IMR-90 (cell line): ENCODE measurements around the gene ANKFN1. TPM values are rescaled to one million over a fixed set of nuclear protein-coding genes. Genes with fewer than 3 reads are reported as not detected.

ENCODE experiments used
- ATAC-seq: fragments of 200-7000 bp; cut with Tn5 transposase; 2 replicates; pipeline ENCODE4 v1.9.1; 2020; ENCODE audit warnings: low read depth, mild to moderate bottlenecking, moderate library complexity
- BruUV-seq: library from RNA; stranded (reverse); fragments of 400-500 nt; replicated peaks from 2 replicates; lab custom pipeline; 2021; lab: Mats Ljungman, UMichigan
- CTCF ChIA-PET: fragments of 300-600 bp; formaldehyde crosslinking; extraction: SDS; loops from one replicate; lab custom pipeline; 2021; ENCODE audit warnings: antibody characterized with exemption; lab: Yijun Ruan, JAX
- POLR2A ChIA-PET: fragments of 300-600 bp; sonication (Branson Sonifier 250); formaldehyde crosslinking; loops from one replicate; lab custom pipeline; 2022; ENCODE audit warnings: antibody characterized with exemption; ENCODE audit not compliant: unreplicated experiment; lab: Charles Lee
- DNase-seq: peaks from one replicate; pipeline ENCODE4 v3.0.0; 2013
- H2AFZ ChIP-seq: replicated peaks from 2 replicates; pipeline ENCODE3; 2013; ENCODE audit warnings: low read length, mild to moderate bottlenecking; ENCODE audit not compliant: poor library complexity
- H2AK5ac ChIP-seq: 2 replicates; pipeline ENCODE4 v1.6.1; 2013; ENCODE audit warnings: low read depth, low read length, inconsistent platforms
- H2AK9ac ChIP-seq: replicated peaks from 2 replicates; pipeline ENCODE3; 2013; ENCODE audit warnings: mild to moderate bottlenecking, low read depth, low read length, moderate library complexity; ENCODE audit not compliant: poor library complexity
- H2BK120ac ChIP-seq: 2 replicates; pipeline ENCODE4 v1.6.1; 2013; ENCODE audit warnings: low read depth, low read length, inconsistent platforms
- H2BK15ac ChIP-seq: 3 replicates; pipeline ENCODE4 v1.6.1; 2013; ENCODE audit warnings: low read depth, low read length, inconsistent platforms
- H2BK20ac ChIP-seq: 2 replicates; pipeline ENCODE4 v1.6.1; 2013; ENCODE audit warnings: low read depth, mild to moderate bottlenecking, inconsistent platforms, low read length, moderate library complexity
- H2BK5ac ChIP-seq: 2 replicates; pipeline ENCODE4 v1.6.1; 2013; ENCODE audit warnings: mild to moderate bottlenecking, low read depth, low read length, inconsistent platforms; ENCODE audit not compliant: poor library complexity, severe bottlenecking
- H3K14ac ChIP-seq: replicated peaks from 2 replicates; pipeline ENCODE4 v1.6.1; 2013; ENCODE audit warnings: low read depth, low read length, inconsistent platforms
- H3K18ac ChIP-seq: 2 replicates; pipeline ENCODE4 v1.6.1; 2013; ENCODE audit warnings: low read depth, low read length, control low read depth
- H3K23ac ChIP-seq: 2 replicates; pipeline ENCODE4 v1.6.1; 2013; ENCODE audit warnings: low read depth, low read length, inconsistent platforms
- H3K27ac ChIP-seq: 2 replicates; pipeline ENCODE4 v1.5.1; 2013; ENCODE audit warnings: mild to moderate bottlenecking, control low read depth, low read length; ENCODE audit not compliant: insufficient read depth
- H3K27me3 ChIP-seq: 2 replicates; pipeline ENCODE4 v1.6.1; 2013; ENCODE audit warnings: low read length; ENCODE audit not compliant: control insufficient read depth, insufficient read depth
- H3K36me3 ChIP-seq: 2 replicates; pipeline ENCODE4 v1.6.1; 2013; ENCODE audit warnings: low read length, mixed read lengths; ENCODE audit not compliant: control insufficient read depth, insufficient read depth
- H3K4ac ChIP-seq: 2 replicates; pipeline ENCODE4 v1.6.1; 2013; ENCODE audit warnings: low read depth, low read length, inconsistent platforms
- H3K4me1 ChIP-seq: 2 replicates; pipeline ENCODE4 v1.6.1; 2013; ENCODE audit warnings: low read length, mixed read lengths; ENCODE audit not compliant: control insufficient read depth, insufficient read depth
- H3K4me2 ChIP-seq: 2 replicates; pipeline ENCODE4 v1.6.1; 2013; ENCODE audit warnings: low read depth, mild to moderate bottlenecking, control low read depth, low read length, moderate library complexity
- H3K4me3 ChIP-seq: 2 replicates; pipeline ENCODE4 v1.5.1; 2013; ENCODE audit warnings: low read depth, mild to moderate bottlenecking, control low read depth, low read length, moderate library complexity; ENCODE audit not compliant: insufficient read depth
- H3K56ac ChIP-seq: 2 replicates; pipeline ENCODE4 v1.6.1; 2013; ENCODE audit warnings: low read length, inconsistent platforms; ENCODE audit not compliant: insufficient read depth; ENCODE audit errors: extremely low read depth
- H3K79me1 ChIP-seq, 2 experiments: 2 replicates each; pipeline ENCODE4 v1.6.1; 2013; ENCODE audit warnings: low read length in 2 of 2, inconsistent platforms in 1 of 2, low read depth in 1 of 2
- H3K9ac ChIP-seq: 2 replicates; pipeline ENCODE4 v1.6.1; 2013; ENCODE audit warnings: low read depth, low read length, control low read depth
- H3K9me1 ChIP-seq: 2 replicates; pipeline ENCODE4 v1.6.1; 2013; ENCODE audit warnings: low read length, inconsistent platforms; ENCODE audit not compliant: insufficient read depth
- H3K9me3 ChIP-seq: 2 replicates; pipeline ENCODE4 v1.6.1; 2013; ENCODE audit warnings: low read length; ENCODE audit not compliant: control insufficient read depth, insufficient read depth
- H4K20me1 ChIP-seq: 2 replicates; pipeline ENCODE4 v1.6.1; 2013; ENCODE audit warnings: low read length, inconsistent platforms; ENCODE audit not compliant: insufficient read depth
- H4K5ac ChIP-seq: 2 replicates; pipeline ENCODE4 v1.6.1; 2013; ENCODE audit warnings: mild to moderate bottlenecking, low read depth, low read length, control low read depth
- H4K8ac ChIP-seq, 2 experiments: 2 replicates each; pipeline ENCODE4 v1.6.1; 2013; ENCODE audit warnings: low read depth in 2 of 2, low read length in 2 of 2, control low read depth in 1 of 2, inconsistent platforms in 1 of 2
- H4K91ac ChIP-seq: 2 replicates; pipeline ENCODE4 v1.6.1; 2013; ENCODE audit warnings: low read depth, low read length, inconsistent platforms; ENCODE audit not compliant: insufficient read depth
- BHLHE40 ChIP-seq: fragments of 150-350 bp; IDR thresholded peaks from 2 replicates; pipeline ENCODE4 v1.6.1; 2016; ENCODE audit warnings: mild to moderate bottlenecking, low read depth, low read length
- CEBPB ChIP-seq: IDR thresholded peaks from 2 replicates; pipeline ENCODE4 v1.6.1; 2012; ENCODE audit warnings: low read depth, low read length, improper control_type of control experiment
- CHD1 ChIP-seq: IDR thresholded peaks from 2 replicates; pipeline ENCODE4 v1.6.1; 2012; ENCODE audit warnings: low read depth, low read length, improper control_type of control experiment
- FOS ChIP-seq: fragments of 150-350 bp; IDR thresholded peaks from 2 replicates; pipeline ENCODE4 v1.6.1; 2016; ENCODE audit warnings: low read depth, low read length
- MAFK ChIP-seq: IDR thresholded peaks from 2 replicates; pipeline ENCODE4 v1.6.1; 2012; ENCODE audit warnings: low read depth, low read length, improper control_type of control experiment
- MAZ ChIP-seq: IDR thresholded peaks from 2 replicates; pipeline ENCODE4 v1.6.1; 2012; ENCODE audit warnings: low read depth, mild to moderate bottlenecking, low read length, improper control_type of control experiment, moderate library complexity, borderline replicate concordance
- MXI1 ChIP-seq: IDR thresholded peaks from 2 replicates; pipeline ENCODE4 v1.6.1; 2012; ENCODE audit warnings: low read depth, mild to moderate bottlenecking, low read length, moderate library complexity, borderline replicate concordance
- POLR2A ChIP-seq: IDR thresholded peaks from 2 replicates; pipeline ENCODE4 v1.6.1; 2012; ENCODE audit warnings: mild to moderate bottlenecking, low read depth, low read length
- RAD21 ChIP-seq: IDR thresholded peaks from 2 replicates; pipeline ENCODE4 v1.6.1; 2012; ENCODE audit warnings: low read length, improper control_type of control experiment
- RCOR1 ChIP-seq: IDR thresholded peaks from 2 replicates; pipeline ENCODE4 v1.6.1; 2012; ENCODE audit warnings: mild to moderate bottlenecking, low read length, improper control_type of control experiment; ENCODE audit not compliant: insufficient replicate concordance
- RFX5 ChIP-seq: IDR thresholded peaks from 2 replicates; pipeline ENCODE4 v1.8.0; 2012; ENCODE audit warnings: low read depth, mild to moderate bottlenecking, low read length, moderate library complexity
- SMC3 ChIP-seq: fragments of 150-350 bp; IDR thresholded peaks from 2 replicates; pipeline ENCODE4 v1.6.1; 2016; ENCODE audit warnings: low read depth, mild to moderate bottlenecking, antibody characterized with exemption, low read length, moderate library complexity
- WGBS, 2 experiments: methylation state at CpG; one replicate each; pipeline versions ENCODE4 v1.1.5 to v1.1.7; 2013; ENCODE audit warnings: missing lambda C conversion rate in 2 of 2; ENCODE audit not compliant: insufficient read length in 1 of 2; ENCODE audit errors: extremely low coverage in 2 of 2; 5-methylcytosine and 5-hydroxymethylcytosine counted together
- dilution Hi-C: fragments of 300-500 bp; cut with HindIII; formaldehyde crosslinking; loops from one replicate; pipeline ENCODE4 v1.14.3; 2018; ENCODE audit warnings: low sequenced_read_pairs; ENCODE audit not compliant: unreplicated experiment
- in situ Hi-C: fragments of 300-500 bp; cut with MboI; formaldehyde crosslinking; loops from 3 replicates; pipeline ENCODE4 v1.14.3; 2019; ENCODE audit warnings: low sequenced_read_pairs, inconsistent platforms, mixed read lengths
- intact Hi-C: fragments of 100-400 bp; cut with micrococcal nuclease; formaldehyde crosslinking; loops from 2 replicates; pipeline ENCODE4 v1.10.0; 2022
- polyA plus RNA-seq, 3 experiments: library from polyadenylated mRNA; depleted of rRNA; stranded (reverse); fragments of >200 nt; gene quantifications; 2 replicates each; pipeline ENCODE4 v1.2.3, GENCODE V29; 2012; ENCODE audit warnings: low replicate concordance in 1 of 3
- total RNA-seq: library from RNA; depleted of rRNA; stranded (reverse); fragments of >200 nt; gene quantifications from 2 replicates; pipeline ENCODE4 v1.2.3, GENCODE V29; 2012
- TF ChIP-seq, protein P1 (sequence below): conservative IDR thresholded peaks from 2 replicates; pipeline ENCODE4 v1.5.1; 2012; ENCODE audit warnings: mild to moderate bottlenecking, low read depth, low read length, improper control_type of control experiment
- TF ChIP-seq, protein P2 (sequence below): fragments of 150-350 bp; IDR thresholded peaks from 2 replicates; pipeline ENCODE4 v1.6.1; 2017; ENCODE audit warnings: mild to moderate bottlenecking, antibody characterized with exemption, low read length, low read depth
- TF ChIP-seq, protein P3 (sequence below): fragments of 150-350 bp; IDR thresholded peaks from 2 replicates; pipeline ENCODE4 v1.6.1; 2016; ENCODE audit warnings: low read depth, mild to moderate bottlenecking, low read length, moderate library complexity, borderline replicate concordance

ANKFN1 gene
- total and polyA plus RNA-seq, 2 of the 4 experiments (the other 2 are of a cell fraction), result not detected

DNA sequence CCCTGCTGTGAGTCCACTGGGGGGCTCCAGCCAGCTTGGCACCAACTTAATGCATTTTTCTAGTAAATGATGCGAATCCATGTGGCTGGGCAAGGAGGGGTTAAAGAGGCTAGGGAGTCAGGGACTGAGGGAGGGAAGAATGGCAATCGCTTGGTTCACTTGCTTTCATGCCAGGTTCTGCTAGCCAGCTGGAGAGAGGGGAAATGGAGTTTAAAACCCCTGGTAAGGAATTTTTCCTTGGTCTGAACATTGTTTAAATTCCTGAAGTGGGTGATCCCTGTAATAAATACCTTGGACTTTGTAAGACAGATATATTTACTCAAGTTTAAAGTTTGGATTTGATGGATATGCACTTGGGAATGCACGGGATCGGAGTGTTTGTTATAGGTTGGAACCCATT lies 22.8 kb downstream of the ANKFN1 start:
- POLR2A ChIA-PET, result no interaction called here
- H3K56ac ChIP-seq, result peak overlapping the region; percentile 75; the same call in 1 of the 2 replicates
- H2BK5ac ChIP-seq, result peak overlapping the region; percentile 94
- no peak overlapping the region; the same call in 1 of the 2 replicates for H3K18ac ChIP-seq
- dilution Hi-C loops, result no loop called here
- peak; percentile 33 for ATAC-seq
- H3K79me1 ChIP-seq, result no peaks in the 10 kb centered on the region; a peak in 1 of 4 replicates
- 0 out of 2 replicates have a peak overlapping the region, but pooled peaks have one; percentile 20 for H3K9ac ChIP-seq
- H3K23ac ChIP-seq, result peak overlapping the region; percentile 62
- H4K20me1 ChIP-seq, result no peaks in the 10 kb centered on the region
- peak overlapping the region; percentile 70; the same call in 1 of the 3 replicates for H2BK15ac ChIP-seq
- peak overlapping the region; percentile 58 for H2AK9ac ChIP-seq
- H3K4me2 ChIP-seq, result no peak overlapping the region
- BruUV-seq, result no TSS peak
- peak overlapping the region; percentile 94 for H4K91ac ChIP-seq
- in situ Hi-C loops, result no loop called here
- CTCF ChIA-PET, result interaction anchor here (1.1 kb wide), 1 partner anchor 144 kb away, joined by 3 read pairs; no protein-coding TSS in a partner anchor
- H2BK20ac ChIP-seq, result peak overlapping the region; percentile 88
- H3K4ac ChIP-seq, result peak overlapping the region; percentile 94
- no peaks in the 10 kb centered on the region for H3K27me3 ChIP-seq
- H2AFZ ChIP-seq, result no peak overlapping the region
- H3K14ac ChIP-seq, result peak overlapping the region; percentile 71; the same call in 1 of the 2 replicates
- no peak overlapping the region for H3K4me3 ChIP-seq
- H3K27ac ChIP-seq, result peak overlapping the region; percentile 72
- H4K5ac ChIP-seq, result no peak overlapping the region
- H4K8ac ChIP-seq, result peak overlapping the region; percentile 84 to 89
- H2AK5ac ChIP-seq, result 0 out of 2 replicates have a peak overlapping the region, but pooled peaks have one; percentile 7
- H3K9me1 ChIP-seq, result peaks cover 16% of the 10 kb centered on the region
- 0% methylated on average over 2 of the region's 4 CpGs; no CpG with 5 or more reads in 1 of the 2 experiments for WGBS, 2 experiments
- no peaks in the 10 kb centered on the region for H3K9me3 ChIP-seq
- intact Hi-C loops, result no loop called here
- H3K4me1 ChIP-seq, result peaks cover 31% of the 10 kb centered on the region
- TF ChIP-seq, protein P1, sequence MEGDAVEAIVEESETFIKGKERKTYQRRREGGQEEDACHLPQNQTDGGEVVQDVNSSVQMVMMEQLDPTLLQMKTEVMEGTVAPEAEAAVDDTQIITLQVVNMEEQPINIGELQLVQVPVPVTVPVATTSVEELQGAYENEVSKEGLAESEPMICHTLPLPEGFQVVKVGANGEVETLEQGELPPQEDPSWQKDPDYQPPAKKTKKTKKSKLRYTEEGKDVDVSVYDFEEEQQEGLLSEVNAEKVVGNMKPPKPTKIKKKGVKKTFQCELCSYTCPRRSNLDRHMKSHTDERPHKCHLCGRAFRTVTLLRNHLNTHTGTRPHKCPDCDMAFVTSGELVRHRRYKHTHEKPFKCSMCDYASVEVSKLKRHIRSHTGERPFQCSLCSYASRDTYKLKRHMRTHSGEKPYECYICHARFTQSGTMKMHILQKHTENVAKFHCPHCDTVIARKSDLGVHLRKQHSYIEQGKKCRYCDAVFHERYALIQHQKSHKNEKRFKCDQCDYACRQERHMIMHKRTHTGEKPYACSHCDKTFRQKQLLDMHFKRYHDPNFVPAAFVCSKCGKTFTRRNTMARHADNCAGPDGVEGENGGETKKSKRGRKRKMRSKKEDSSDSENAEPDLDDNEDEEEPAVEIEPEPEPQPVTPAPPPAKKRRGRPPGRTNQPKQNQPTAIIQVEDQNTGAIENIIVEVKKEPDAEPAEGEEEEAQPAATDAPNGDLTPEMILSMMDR, result no peak
- no peak for TF ChIP-seq MAZ
- no peak; the same call in 1 of the 2 replicates for TF ChIP-seq BHLHE40
- no peak for TF ChIP-seq RCOR1
- TF ChIP-seq CEBPB, result no peak
- no peak for TF ChIP-seq SMC3
- TF ChIP-seq, protein P2, sequence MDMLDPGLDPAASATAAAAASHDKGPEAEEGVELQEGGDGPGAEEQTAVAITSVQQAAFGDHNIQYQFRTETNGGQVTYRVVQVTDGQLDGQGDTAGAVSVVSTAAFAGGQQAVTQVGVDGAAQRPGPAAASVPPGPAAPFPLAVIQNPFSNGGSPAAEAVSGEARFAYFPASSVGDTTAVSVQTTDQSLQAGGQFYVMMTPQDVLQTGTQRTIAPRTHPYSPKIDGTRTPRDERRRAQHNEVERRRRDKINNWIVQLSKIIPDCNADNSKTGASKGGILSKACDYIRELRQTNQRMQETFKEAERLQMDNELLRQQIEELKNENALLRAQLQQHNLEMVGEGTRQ, result no peak
- TF ChIP-seq MAFK, result no peak
- TF ChIP-seq, protein P3, sequence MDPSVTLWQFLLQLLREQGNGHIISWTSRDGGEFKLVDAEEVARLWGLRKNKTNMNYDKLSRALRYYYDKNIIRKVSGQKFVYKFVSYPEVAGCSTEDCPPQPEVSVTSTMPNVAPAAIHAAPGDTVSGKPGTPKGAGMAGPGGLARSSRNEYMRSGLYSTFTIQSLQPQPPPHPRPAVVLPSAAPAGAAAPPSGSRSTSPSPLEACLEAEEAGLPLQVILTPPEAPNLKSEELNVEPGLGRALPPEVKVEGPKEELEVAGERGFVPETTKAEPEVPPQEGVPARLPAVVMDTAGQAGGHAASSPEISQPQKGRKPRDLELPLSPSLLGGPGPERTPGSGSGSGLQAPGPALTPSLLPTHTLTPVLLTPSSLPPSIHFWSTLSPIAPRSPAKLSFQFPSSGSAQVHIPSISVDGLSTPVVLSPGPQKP, result no peak
- TF ChIP-seq CHD1, result no peak
- TF ChIP-seq RFX5, result no peak
- no peak for TF ChIP-seq RAD21
- TF ChIP-seq POLR2A, result no peak
- no peak for TF ChIP-seq MXI1
- no peak for TF ChIP-seq FOS
- H3K36me3 ChIP-seq, result no peaks in the 10 kb centered on the region
- peak overlapping the region; percentile 99 for H2BK120ac ChIP-seq
- peak; percentile 36 for DNase-seq
